HG02623 (cell line): ENCODE results near the gene SLC37A1.

Source experiments
- ATAC-seq: cut with Tn5 transposase; IDR thresholded peaks from one replicate; pipeline ENCODE4 v1.9.1; 2021; ENCODE audit warnings: moderate library complexity; ENCODE audit not compliant: unreplicated experiment

The SLC37A1 gene

GRCh38 chr21:42478504-42478903 is 35.1 kb upstream of the SLC37A1 start:
- no peak for ATAC-seq

GRCh38 chr21:42479582-42479981 is 34.1 kb upstream of the SLC37A1 start:
- ATAC-seq: no peak

GRCh38 chr21:42480736-42481135 is 32.9 kb upstream of the SLC37A1 start:
- ATAC-seq: no peak

GRCh38 chr21:42481169-42481568 is 32.5 kb upstream of the SLC37A1 start:
- ATAC-seq: no peak

GRCh38 chr21:42484966-42485365 is 28.7 kb upstream of the SLC37A1 start:
- no peak for ATAC-seq

- ATAC-seq: no peak
These were observed 27.6 kb upstream of the SLC37A1 start for GRCh38 chr21:42486072-42486471.

- no peak for ATAC-seq
These were observed 27.1 kb upstream of the SLC37A1 start for GRCh38 chr21:42486531-42486930.

- ATAC-seq: no peak
These were observed 24.6 kb upstream of the SLC37A1 start for GRCh38 chr21:42489006-42489563.

- ATAC-seq: no peak
These were observed 23.7 kb upstream of the SLC37A1 start for GRCh38 chr21:42489991-42490390.

GRCh38 chr21:42490720-42491119 is 22.9 kb upstream of the SLC37A1 start:
- ATAC-seq: no peak

GRCh38 chr21:42491328-42491727 is 22.3 kb upstream of the SLC37A1 start:
- ATAC-seq: no peak

- ATAC-seq: no peak
These were observed 21.5 kb upstream of the SLC37A1 start for GRCh38 chr21:42492201-42492600.

GRCh38 chr21:42493109-42494060 is 20.3 kb upstream of the SLC37A1 start:
- ATAC-seq: no peak

- ATAC-seq: no peak
These were observed 18.6 kb upstream of the SLC37A1 start for GRCh38 chr21:42495027-42495426.

GRCh38 chr21:42495765-42496119 is 17.9 kb upstream of the SLC37A1 start:
- peak; percentile 5 for ATAC-seq

GRCh38 chr21:42496120-42496838 is 17.4 kb upstream of the SLC37A1 start, which contains the start of gene RSPH1:
Gene RSPH1, minus strand, starts transcription at chr21:42496224. Its CDS starts 38 bp downstream, at chr21:42496186.
- peak; percentile 94 for ATAC-seq

- ATAC-seq: no peak
These were observed 16.8 kb upstream of the SLC37A1 start for GRCh38 chr21:42496839-42497202.

- ATAC-seq: no peak
These were observed 15.6 kb upstream of the SLC37A1 start for GRCh38 chr21:42498012-42498411.

- ATAC-seq: no peak
These were observed 14.1 kb upstream of the SLC37A1 start for GRCh38 chr21:42499444-42500112.

GRCh38 chr21:42500225-42500624 is 13.4 kb upstream of the SLC37A1 start:
- ATAC-seq: no peak

GRCh38 chr21:42500736-42501135 is 12.9 kb upstream of the SLC37A1 start:
- no peak for ATAC-seq
